SIG-M5 (cell line): ENCODE data around the gene PLA2G3.
"Not testable (repeated sequence)": the region's sequence is repeated elsewhere in the genome, so short reads cannot be mapped to it uniquely, and the experiment has no call there.

Source experiments
- DNase-seq: peaks from one replicate; lab custom pipeline; 2025; lab: John Stamatoyannopoulos, UW

PLA2G3 gene

GRCh38 chr22:31099841-31100761, 40.2 kb downstream of the PLA2G3 start:
- DNase-seq = no peak

GRCh38 chr22:31099386-31099785, 40.9 kb downstream of the PLA2G3 start:
- DNase-seq = no peak

- DNase-seq = no peak
Observed at GRCh38 chr22:31098632-31099110, 41.6 kb downstream of the PLA2G3 start.

- DNase-seq = no peak
Observed at GRCh38 chr22:31097941-31098631, 42.2 kb downstream of the PLA2G3 start.

GRCh38 chr22:31097539-31097938, 42.8 kb downstream of the PLA2G3 start:
- not testable (repeated sequence) for DNase-seq

GRCh38 chr22:31096657-31097279, 43.5 kb downstream of the PLA2G3 start:
- DNase-seq = no peak

GRCh38 chr22:31095637-31096249, 44.6 kb downstream of the PLA2G3 start:
- no peak for DNase-seq

- no peak for DNase-seq
Observed at GRCh38 chr22:31094741-31095140, 45.6 kb downstream of the PLA2G3 start.

- DNase-seq = no peak
Observed at GRCh38 chr22:31094021-31094551, 46.2 kb downstream of the PLA2G3 start.

GRCh38 chr22:31093086-31093850, 47.0 kb downstream of the PLA2G3 start:
- DNase-seq = no peak

GRCh38 chr22:31092161-31092560, 48.1 kb downstream of the PLA2G3 start:
- DNase-seq = no peak

- DNase-seq = no peak
Observed at GRCh38 chr22:31091106-31091975, 49.0 kb downstream of the PLA2G3 start.

- no peak for DNase-seq
Observed at GRCh38 chr22:31090217-31091085, 49.9 kb downstream of the PLA2G3 start.

GRCh38 chr22:31089160-31090100, 50.9 kb downstream of the PLA2G3 start:
- DNase-seq = no peak

- DNase-seq = no peak
Observed at GRCh38 chr22:31088233-31088986, 51.9 kb downstream of the PLA2G3 start.

GRCh38 chr22:31087744-31088215, 52.5 kb downstream of the PLA2G3 start:
- no peak for DNase-seq

GRCh38 chr22:31086703-31087330, 53.5 kb downstream of the PLA2G3 start:
- no peak for DNase-seq
